Right lung (tissue), 5 donors: Measurements from ENCODE around the gene RUNX2. TPM values are rescaled to one million over a fixed set of nuclear protein-coding genes. Genes with fewer than 3 reads are reported as not detected.

Experiments used
- DNase-seq, 2 donors: peaks; one replicate each; pipeline ENCODE4 v3.0.0-alpha.2; 2013
- polyA plus RNA-seq, 5 donors: library from polyadenylated mRNA; unstranded; fragments of 120-200 nt; gene quantifications; one replicate each; pipeline versions ENCODE4 v1.2.1 to v1.2.3, GENCODE V29; 2013; ENCODE audit warnings: inconsistent platforms in 1 of 5, low replicate concordance in 1 of 5; ENCODE audit not compliant: insufficient read length in 5 of 5, insufficient read depth in 1 of 5

Gene RUNX2
- polyA plus RNA-seq, 5 donors = 1.8 to 3.9 (median 3.3) TPM

DNA sequence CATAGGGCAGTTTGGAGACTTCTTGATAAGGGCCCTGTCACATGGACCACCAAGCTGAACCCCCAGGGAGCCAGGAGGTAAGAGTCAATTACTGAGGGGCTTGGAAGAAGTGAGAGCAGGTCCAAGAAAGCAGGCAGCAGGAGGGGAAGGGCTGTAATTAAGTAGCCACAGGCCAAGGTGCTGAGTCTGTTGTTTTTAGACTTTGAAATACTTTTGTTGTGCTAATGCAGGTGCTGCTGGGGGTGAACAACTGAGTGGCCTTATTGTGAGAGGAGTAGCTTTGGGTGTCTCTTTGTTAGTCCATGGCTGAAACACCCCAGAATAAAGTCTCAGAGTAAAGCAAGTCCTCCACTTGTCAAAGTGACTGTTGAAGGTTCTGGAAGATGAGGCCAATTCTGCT is 316.6 kb downstream of the RUNX2 start:
- no peak for DNase-seq

DNA sequence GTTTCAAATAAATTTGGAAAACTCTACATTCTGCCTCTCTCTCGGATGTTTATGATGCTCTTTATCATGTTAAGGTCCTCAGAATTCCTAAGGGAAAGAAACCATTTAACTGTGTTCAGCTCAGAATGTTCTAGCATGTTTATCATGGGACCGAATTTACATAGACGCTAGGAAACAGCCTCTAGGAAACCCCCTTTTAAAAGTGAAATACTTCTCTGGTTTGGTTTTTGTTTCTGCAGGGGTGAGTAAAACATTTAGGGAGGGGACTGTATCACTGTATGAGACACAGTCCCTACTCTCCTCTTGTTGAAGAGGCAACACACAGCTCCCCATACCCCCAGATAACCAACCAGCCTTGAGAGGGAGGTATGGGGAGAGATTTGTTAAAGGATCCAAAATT is 317.2 kb downstream of the RUNX2 start:
- no peak for DNase-seq

- no peak for DNase-seq
Measured at GRCh38 chr6:45647341-45648261, 319.5 kb downstream of the RUNX2 start.

GRCh38 chr6:45648262-45648620 is 320.1 kb downstream of the RUNX2 start:
- DNase-seq = no peak

GRCh38 chr6:45650524-45651135 is 322.5 kb downstream of the RUNX2 start:
- no peak for DNase-seq

DNA sequence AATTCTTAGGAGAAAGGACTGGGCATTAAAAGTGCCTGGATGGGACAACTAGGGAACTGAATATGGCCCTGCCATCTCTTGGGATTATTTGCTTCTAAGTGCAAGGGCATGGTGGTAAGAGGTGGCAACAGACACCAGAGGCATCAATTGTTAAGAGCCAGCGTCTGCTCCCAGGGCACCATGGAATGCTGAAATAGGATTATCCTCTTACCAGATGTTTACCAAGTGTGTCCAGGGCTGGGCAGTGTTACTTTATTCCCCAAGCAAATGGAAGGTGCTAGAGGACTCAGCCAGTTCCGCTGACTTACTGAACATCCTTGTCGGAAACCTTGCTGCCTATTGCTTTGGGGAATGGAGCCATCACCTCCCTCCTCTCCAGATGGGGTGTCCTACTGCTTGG is 323.2 kb downstream of the RUNX2 start:
- no peak for DNase-seq

GRCh38 chr6:45652416-45652815 is 324.3 kb downstream of the RUNX2 start:
- peak; percentile 73 to 78 for DNase-seq

DNA sequence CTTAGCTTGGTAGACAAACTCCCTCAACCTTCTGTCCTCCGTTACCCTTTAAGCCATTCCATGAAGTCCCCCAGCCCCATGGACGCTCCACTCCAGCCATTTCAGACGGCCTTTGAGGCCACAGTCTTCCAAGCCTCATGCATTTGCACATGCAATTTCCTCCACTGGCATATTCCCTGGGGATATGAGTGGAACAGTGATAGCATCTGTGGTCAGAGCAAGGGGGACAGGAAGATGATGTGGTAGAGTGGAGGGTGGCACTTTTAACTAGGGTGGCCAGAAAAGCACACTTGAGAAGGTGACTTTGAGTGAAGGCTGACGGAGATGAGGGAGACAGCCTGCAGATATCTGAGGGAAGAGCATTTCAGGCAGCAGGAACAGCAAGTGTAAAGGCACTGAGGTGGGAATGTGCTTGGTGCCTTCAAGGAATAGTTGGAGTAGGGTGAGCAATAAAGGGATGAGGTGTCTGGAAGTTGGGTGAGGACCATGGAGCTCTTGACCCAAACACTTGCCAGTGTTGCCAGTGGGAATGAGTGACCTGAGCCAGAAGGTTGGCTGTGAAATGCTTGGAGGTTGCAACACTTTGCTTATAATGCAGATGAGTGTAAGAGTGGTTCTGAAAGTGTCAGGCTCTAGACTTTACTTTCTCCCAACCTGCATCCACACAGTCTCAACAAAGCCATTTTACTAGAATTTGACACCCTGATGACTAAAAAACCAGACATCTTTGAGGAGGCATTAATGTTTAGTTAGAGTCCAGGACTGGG is 325.2 kb downstream of the RUNX2 start:
- DNase-seq = no peak

- DNase-seq = no peak
Measured at GRCh38 chr6:45654673-45655072, 326.5 kb downstream of the RUNX2 start.

DNA sequence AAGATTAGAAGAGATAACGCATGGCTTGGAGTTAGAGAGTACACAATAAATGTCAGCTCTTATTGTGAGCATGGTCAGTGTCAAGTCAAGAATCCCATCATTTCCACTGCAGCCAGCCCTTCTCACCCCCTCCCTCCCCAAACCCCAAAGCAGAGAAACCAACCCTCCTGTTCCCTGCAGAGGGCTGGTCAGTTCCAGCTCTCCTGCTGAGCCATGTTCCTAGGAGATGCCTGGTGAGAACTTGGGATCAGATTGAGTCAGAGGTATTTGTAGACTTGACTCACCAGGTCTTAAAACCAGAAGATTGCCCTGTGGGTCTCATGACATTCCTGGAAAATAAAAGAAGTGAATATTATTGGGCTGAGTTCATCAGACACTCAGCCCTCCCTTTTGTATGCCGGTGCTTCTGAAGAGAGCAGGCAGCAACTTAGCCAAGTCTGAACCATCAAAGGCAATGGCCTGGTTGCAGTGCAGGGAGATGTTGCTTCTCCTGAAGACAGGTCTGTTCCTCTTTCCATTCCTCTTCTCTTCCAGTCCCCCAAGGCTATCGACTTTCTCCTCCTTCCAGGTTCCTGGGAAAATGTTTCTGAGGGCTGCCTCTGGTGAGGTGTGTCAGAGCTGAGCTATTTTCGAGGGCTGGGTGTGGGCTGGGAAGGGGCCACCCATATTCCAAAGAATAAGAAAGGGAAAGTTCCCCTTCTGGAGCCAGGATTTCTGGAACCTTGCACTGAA is 327.8 kb downstream of the RUNX2 start:
- DNase-seq = no peak

DNA sequence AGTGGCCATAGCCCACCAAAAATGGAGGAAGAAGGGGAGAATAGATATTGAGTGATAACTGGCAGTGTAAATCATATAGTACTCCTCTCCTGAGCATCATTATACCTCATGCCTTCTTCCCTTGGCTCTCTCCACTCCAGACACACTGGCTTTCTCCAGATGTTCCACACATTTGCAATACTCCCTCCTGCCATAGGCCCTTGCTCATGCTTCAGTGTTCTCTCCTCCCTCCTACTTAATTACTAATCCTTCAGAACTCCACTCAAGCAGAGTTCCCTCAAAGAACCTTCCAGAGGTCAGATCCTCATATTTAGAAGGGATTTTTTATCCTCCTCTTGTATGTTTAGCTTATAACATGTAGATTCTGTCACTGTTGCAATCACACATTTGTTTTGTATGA is 329.1 kb downstream of the RUNX2 start:
- no peak for DNase-seq

DNA sequence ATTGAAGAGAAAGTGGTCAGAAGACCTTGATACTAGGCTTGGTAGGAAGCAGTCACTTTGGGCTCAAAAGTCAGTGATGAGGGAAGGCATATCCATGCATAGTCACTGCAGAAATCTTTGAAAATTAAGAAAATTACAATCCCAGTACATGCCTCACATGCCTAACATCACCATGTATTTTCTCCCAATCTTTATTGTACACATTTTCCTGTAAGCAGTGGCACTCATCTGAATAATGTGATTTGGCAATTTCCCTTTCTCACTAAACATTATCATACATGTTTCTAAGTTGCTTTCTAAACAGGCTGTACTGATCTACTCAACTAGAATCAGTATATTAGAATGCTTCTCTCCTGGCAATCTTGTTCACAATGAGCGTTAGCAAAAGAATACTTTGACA is 330.3 kb downstream of the RUNX2 start:
- DNase-seq = no peak

GRCh38 chr6:45658958-45659357 is 330.8 kb downstream of the RUNX2 start:
- DNase-seq = no peak

GRCh38 chr6:45661661-45662060 is 333.5 kb downstream of the RUNX2 start:
- DNase-seq = no peak

DNA sequence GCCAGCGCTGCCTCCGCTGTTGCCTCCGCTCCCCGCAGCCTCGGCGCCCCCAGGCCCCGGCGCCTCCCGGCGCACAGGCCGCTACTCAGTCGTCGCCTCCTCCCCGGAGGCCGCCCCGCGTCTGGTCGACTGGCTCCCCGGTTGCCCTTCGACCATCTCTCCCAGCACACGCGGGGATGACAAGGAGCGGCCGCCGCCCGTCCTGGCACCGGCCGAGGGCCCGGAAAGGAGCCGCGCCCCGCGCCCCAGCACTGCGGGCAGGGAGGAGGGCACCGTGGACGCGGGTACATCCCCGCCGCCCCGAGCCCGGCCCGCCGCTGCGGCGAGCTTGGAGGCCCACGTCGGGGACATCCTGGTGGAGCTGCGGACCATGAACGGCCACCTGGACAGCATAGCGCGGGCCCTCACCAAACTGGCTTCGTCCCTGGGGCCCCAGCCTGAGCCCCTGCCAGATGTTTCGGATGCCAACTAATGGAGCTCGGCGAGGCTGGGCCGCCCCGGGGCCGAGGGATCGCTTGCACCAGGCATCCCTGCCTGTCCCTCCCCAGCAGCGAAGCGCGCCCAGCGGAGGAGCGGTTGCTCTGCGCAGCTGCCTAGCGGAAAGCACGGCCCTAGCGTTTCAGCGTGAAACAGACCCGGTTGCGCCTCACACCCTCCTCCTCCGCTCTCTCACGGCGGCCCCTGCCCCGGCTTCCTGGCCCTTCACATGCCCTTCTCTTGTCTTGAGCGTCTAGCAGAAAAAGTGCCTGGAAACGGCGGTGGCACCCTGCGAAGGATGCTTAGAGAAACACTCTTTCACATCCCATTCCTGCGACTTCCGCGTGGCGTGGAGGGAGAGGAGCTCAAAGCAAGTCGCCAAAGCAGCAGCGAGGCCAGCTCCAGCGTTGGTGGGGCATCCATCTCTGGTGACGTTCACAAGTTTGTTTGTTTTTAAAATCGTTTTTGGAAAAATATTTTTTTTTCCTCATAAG is 335.4 kb downstream of the RUNX2 start:
- DNase-seq = no peak

DNA sequence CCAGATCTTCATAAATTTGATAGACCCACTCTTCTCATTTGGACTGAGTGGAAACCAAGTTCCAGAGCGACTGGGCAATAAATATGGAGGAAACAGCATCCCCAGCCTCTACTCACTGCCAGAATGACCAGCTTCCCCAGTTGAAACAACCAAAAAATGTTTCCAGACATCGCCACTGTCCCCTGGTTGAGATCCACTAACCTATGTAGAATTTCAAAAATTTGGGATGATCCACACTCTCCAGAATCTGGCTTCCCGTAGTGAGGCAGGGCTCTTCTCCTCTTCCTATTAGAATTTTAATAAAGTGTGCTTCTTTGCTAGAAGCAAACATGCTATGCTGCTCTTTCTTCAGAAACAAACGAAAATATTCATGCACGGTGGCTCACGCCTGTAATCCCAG is 336.6 kb downstream of the RUNX2 start:
- DNase-seq = no peak

DNA sequence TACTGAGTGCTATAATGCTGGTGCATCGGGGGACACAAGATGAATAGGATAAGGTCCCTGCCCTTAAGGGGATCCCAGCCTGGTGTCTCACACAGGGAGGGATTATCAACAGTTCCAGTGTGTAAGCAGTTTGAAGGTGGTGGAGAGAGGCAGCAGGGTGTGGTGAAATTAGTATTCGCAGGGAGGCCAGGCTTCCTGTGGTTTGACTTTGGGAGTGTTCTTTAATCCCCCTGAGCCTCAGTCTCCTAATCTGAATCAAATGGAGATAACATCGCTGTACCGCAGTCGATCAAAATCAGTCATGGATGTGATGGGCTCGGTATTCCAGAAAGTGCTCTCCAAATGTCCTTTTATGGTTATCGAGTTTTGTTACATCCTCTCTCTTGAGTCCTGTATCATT is 337.7 kb downstream of the RUNX2 start:
- no peak for DNase-seq

GRCh38 chr6:45666846-45667245 is 338.7 kb downstream of the RUNX2 start:
- no peak for DNase-seq

GRCh38 chr6:45667300-45667699 is 339.2 kb downstream of the RUNX2 start:
- peak in 1 of 2 donors; percentile 13 for DNase-seq

- no peak for DNase-seq
Measured at GRCh38 chr6:45667766-45668165, 339.6 kb downstream of the RUNX2 start.

DNA sequence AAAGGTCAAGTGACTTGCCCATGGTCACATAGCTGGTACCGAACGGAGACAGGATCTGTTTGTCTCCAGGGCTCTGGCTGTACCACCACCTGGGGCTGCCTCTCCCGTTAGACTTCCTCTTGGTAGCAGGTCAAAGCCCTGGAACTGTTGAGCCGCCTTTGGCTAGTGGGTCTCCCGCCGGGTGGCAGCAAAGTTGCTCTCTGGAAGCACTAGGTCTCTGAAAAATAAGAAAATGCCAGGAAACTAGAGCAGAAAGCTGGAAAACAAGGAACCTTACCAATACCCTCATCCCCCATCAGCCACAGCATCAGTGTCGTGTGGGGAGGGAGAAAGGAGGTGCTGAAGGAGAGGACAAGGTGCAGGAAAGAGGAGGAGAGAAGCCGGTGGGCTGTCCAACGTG is 340.6 kb downstream of the RUNX2 start:
- DNase-seq = no peak
